Naive thymus-derived CD4-positive, alpha-beta T cell (primary cell): ENCODE measurements around the gene BTBD6. TPM values are rescaled to one million over a fixed set of nuclear protein-coding genes. Genes with fewer than 3 reads are reported as not detected.

Experiments
- ATAC-seq: fragments of 150-1000 bp; cut with Tn5 transposase; 2 replicates; pipeline ENCODE4 v1.10.0; 2021; ENCODE audit warnings: mild to moderate bottlenecking, moderate library complexity
- CTCF ChIA-PET: fragments of 350-600 bp; sonication (Branson Sonifier 250); formaldehyde crosslinking; loops from one replicate; lab custom pipeline; 2021; ENCODE audit warnings: antibody characterized with exemption; lab: Charles Lee
- POLR2A ChIA-PET: fragments of 350-600 bp; sonication (Branson Sonifier 250); formaldehyde crosslinking; loops from one replicate; lab custom pipeline; 2021; ENCODE audit warnings: antibody characterized with exemption, inconsistent platforms; lab: Charles Lee
- DNase-seq, 9 donors: peaks; one replicate each; pipeline versions ENCODE4 v3.0.0 to v3.0.0-alpha.2; 2020 to 2022; ENCODE audit warnings: mixed read lengths in 1 of 9
- H3K27ac ChIP-seq: one replicate; pipeline ENCODE4 v1.7.0; 2013; ENCODE audit warnings: mild to moderate bottlenecking, low read depth, low read length, moderate library complexity
- H3K27me3 ChIP-seq, 2 donors: one replicate each; pipeline ENCODE4 v1.7.0; 2013; ENCODE audit warnings: low read length in 2 of 2, mild to moderate bottlenecking in 2 of 2, moderate library complexity in 2 of 2; ENCODE audit not compliant: control insufficient read depth in 2 of 2, insufficient read depth in 2 of 2
- H3K36me3 ChIP-seq, 3 experiments: 1 replicate in 2 of 3; 2 replicates in 1 of 3; pipeline ENCODE4 v1.7.0; 2013; ENCODE audit warnings: low read length in 3 of 3, mild to moderate bottlenecking in 3 of 3, moderate library complexity in 1 of 3; ENCODE audit not compliant: insufficient read depth in 3 of 3, control insufficient read depth in 2 of 3
- H3K4me1 ChIP-seq, 2 donors: one replicate each; pipeline ENCODE4 v1.7.0; 2013; ENCODE audit warnings: low read length in 2 of 2, mild to moderate bottlenecking in 2 of 2, moderate library complexity in 1 of 2; ENCODE audit not compliant: control insufficient read depth in 2 of 2, insufficient read depth in 2 of 2
- H3K4me3 ChIP-seq: 2 replicates; pipeline ENCODE4 v1.7.0; 2013; ENCODE audit warnings: mild to moderate bottlenecking, low read length
- H3K9me3 ChIP-seq, 3 experiments: 1 replicate in 2 of 3; 2 replicates in 1 of 3; pipeline ENCODE4 v1.7.0; 2013; ENCODE audit warnings: low read length in 3 of 3; ENCODE audit not compliant: control insufficient read depth in 2 of 3
- H3K27ac Mint-ChIP-seq, 9 donors: one replicate each; pipeline ENCODE4 v1.8.0; 2020 to 2022; ENCODE audit warnings: mixed read lengths in 9 of 9, mild to moderate bottlenecking in 8 of 9, moderate library complexity in 5 of 9, inconsistent platforms in 2 of 9
- H3K27me3 Mint-ChIP-seq, 5 donors: one replicate each; pipeline ENCODE4 v1.8.0; 2021 to 2022; ENCODE audit warnings: mixed read lengths in 5 of 5, mild to moderate bottlenecking in 1 of 5
- H3K36me3 Mint-ChIP-seq, 5 donors: one replicate each; pipeline ENCODE4 v1.8.0; 2020 to 2022; ENCODE audit warnings: mixed read lengths in 5 of 5, mild to moderate bottlenecking in 3 of 5, inconsistent platforms in 1 of 5
- H3K4me1 Mint-ChIP-seq, 7 donors: one replicate each; pipeline ENCODE4 v1.8.0; 2020 to 2022; ENCODE audit warnings: mixed read lengths in 7 of 7, mild to moderate bottlenecking in 3 of 7, inconsistent platforms in 1 of 7
- H3K4me3 Mint-ChIP-seq, 10 donors: one replicate each; pipeline ENCODE4 v1.8.0; 2020 to 2022; ENCODE audit warnings: mild to moderate bottlenecking in 10 of 10, mixed read lengths in 10 of 10, moderate library complexity in 6 of 10, inconsistent platforms in 2 of 10
- H3K9me3 Mint-ChIP-seq, 11 donors: one replicate each; pipeline ENCODE4 v1.8.0; 2020 to 2022; ENCODE audit warnings: mixed read lengths in 11 of 11, mild to moderate bottlenecking in 4 of 11, inconsistent platforms in 1 of 11, moderate library complexity in 1 of 11
- intact Hi-C, 2 donors: fragments of 100-400 bp; cut with micrococcal nuclease; formaldehyde crosslinking; loops; one replicate each; pipeline ENCODE4 v1.15.1; 2023
- polyA plus RNA-seq, 2 donors: library from polyadenylated mRNA; unstranded; fragments of 300-500 nt; fragmentation: Illumina TruSeq; gene quantifications; one replicate each; pipeline ENCODE4 v1.2.3, GENCODE V29; 2021
- total RNA-seq, 6 experiments: library from RNA in 5 of 6; stranded (reverse) in 5 of 6; gene quantifications; 1 replicate in 5 of 6; 2 replicates in 1 of 6; pipeline ENCODE4 v1.2.3 and lab custom pipeline; 2021 to 2026

The BTBD6 gene
- total and polyA plus RNA-seq, 7 experiments from 2014 or later: 4.0 to 43.0 (median 31.1) TPM

- Mint-ChIP-seq H3K27me3 (no peaks in the 10 kb centered on the region), H3K27ac (peak overlapping the region in 3 of 9 donors; percentile 33 to 50 (median 38)), H3K9me3 (no peaks in the 10 kb centered on the region), H3K4me3 (no peak overlapping the region), H3K36me3 (peaks cover 0 to 31% (median 9%) of the 10 kb centered on the region in 5 donors), H3K4me1 (peaks cover 0 to 4% (median 0%) of the 10 kb centered on the region in 7 donors)
- ChIA-PET POLR2A (no interaction called here), CTCF (no interaction called here)
- H3K9me3 ChIP-seq: no peaks in the 10 kb centered on the region
- H3K36me3 ChIP-seq: peaks cover 0 to 71% (median 4%) of the 10 kb centered on the region in 3 experiments
- intact Hi-C loops: no loop called here
- H3K27ac ChIP-seq: no peak overlapping the region
- no peak for ATAC-seq
- no peaks in the 10 kb centered on the region for H3K4me1 ChIP-seq
- no peaks in the 10 kb centered on the region for H3K27me3 ChIP-seq
- no peak overlapping the region for H3K4me3 ChIP-seq
- DNase-seq: no peak
These were observed 23.3 kb upstream of the BTBD6 start for GRCh38 chr14:105224845-105225570.

- POLR2A ChIA-PET: no interaction called here
- peaks cover 0 to 59% (median 3%) of the 10 kb centered on the region in 3 experiments for H3K36me3 ChIP-seq
- CTCF ChIA-PET: interaction anchor here (0.6 kb wide), 1 partner anchor 105 kb away, joined by 5 read pairs; no protein-coding TSS in a partner anchor
- no peaks in the 10 kb centered on the region for H3K27me3 ChIP-seq
- DNase-seq: no peak
- no peaks in the 10 kb centered on the region for H3K9me3 Mint-ChIP-seq
- no peaks in the 10 kb centered on the region for H3K9me3 ChIP-seq
- H3K4me3 ChIP-seq: no peak overlapping the region
- peaks cover 0 to 28% (median 9%) of the 10 kb centered on the region in 5 donors for H3K36me3 Mint-ChIP-seq
- H3K4me3 Mint-ChIP-seq: no peak overlapping the region
- ATAC-seq: no peak
- no peak overlapping the region for H3K27ac ChIP-seq
- intact Hi-C loops: no loop called here
- H3K27ac Mint-ChIP-seq: peak overlapping the region in 1 of 9 donors; percentile 64
- no peaks in the 10 kb centered on the region for H3K4me1 ChIP-seq
- H3K4me1 Mint-ChIP-seq: peaks cover 0 to 4% (median 0%) of the 10 kb centered on the region in 7 donors
- no peaks in the 10 kb centered on the region for H3K27me3 Mint-ChIP-seq
These were observed 22.1 kb upstream of the BTBD6 start for GRCh38 chr14:105226198-105226597.

- no peak overlapping the region for H3K27ac Mint-ChIP-seq
- no peaks in the 10 kb centered on the region for H3K9me3 Mint-ChIP-seq
- Histone ChIP-seq H3K9me3 (no peaks in the 10 kb centered on the region), H3K4me1 (no peaks in the 10 kb centered on the region), H3K4me3 (no peak overlapping the region), H3K27ac (no peak overlapping the region), H3K27me3 (no peaks in the 10 kb centered on the region), H3K36me3 (peaks cover 0 to 48% (median 0%) of the 10 kb centered on the region in 3 experiments)
- intact Hi-C loops: no loop called here
- peaks cover 0 to under 1% (median 0%) of the 10 kb centered on the region in 7 donors for H3K4me1 Mint-ChIP-seq
- no peak for DNase-seq
- ATAC-seq: no peak
- H3K4me3 Mint-ChIP-seq: no peak overlapping the region
- peaks cover 0 to 21% (median 5%) of the 10 kb centered on the region in 5 donors for H3K36me3 Mint-ChIP-seq
- ChIA-PET POLR2A (no interaction called here), CTCF (no interaction called here)
- H3K27me3 Mint-ChIP-seq: no peaks in the 10 kb centered on the region
These were observed 21.0 kb upstream of the BTBD6 start for GRCh38 chr14:105227346-105227745.

GRCh38 chr14:105228562-105228961, 19.8 kb upstream of the BTBD6 start:
- ATAC-seq (no peak), DNase-seq (no peak)
- ChIA-PET CTCF (no interaction called here), POLR2A (no interaction called here)
- no peak overlapping the region for H3K27ac Mint-ChIP-seq
- intact Hi-C loops: no loop called here
- Histone ChIP-seq H3K4me3 (no peak overlapping the region), H3K27ac (no peak overlapping the region), H3K9me3 (no peaks in the 10 kb centered on the region), H3K27me3 (no peaks in the 10 kb centered on the region), H3K4me1 (no peaks in the 10 kb centered on the region), H3K36me3 (peaks cover 0 to 39% (median 0%) of the 10 kb centered on the region in 3 experiments)
- H3K4me3 Mint-ChIP-seq: no peak overlapping the region
- H3K27me3 Mint-ChIP-seq: no peaks in the 10 kb centered on the region
- peaks cover 0 to 13% (median 0%) of the 10 kb centered on the region in 5 donors for H3K36me3 Mint-ChIP-seq
- H3K9me3 Mint-ChIP-seq: no peaks in the 10 kb centered on the region
- H3K4me1 Mint-ChIP-seq: no peaks in the 10 kb centered on the region

- Histone ChIP-seq H3K4me1 (no peaks in the 10 kb centered on the region), H3K27me3 (no peaks in the 10 kb centered on the region), H3K4me3 (no peak overlapping the region), H3K36me3 (peaks cover 0 to 33% (median 0%) of the 10 kb centered on the region in 3 experiments), H3K27ac (no peak overlapping the region), H3K9me3 (no peaks in the 10 kb centered on the region)
- intact Hi-C loops: no loop called here
- ChIA-PET CTCF (no interaction called here), POLR2A (no interaction called here)
- Mint-ChIP-seq H3K4me3 (no peak overlapping the region), H3K36me3 (peaks cover 0 to 8% (median 0%) of the 10 kb centered on the region in 5 donors), H3K9me3 (no peaks in the 10 kb centered on the region), H3K4me1 (no peaks in the 10 kb centered on the region), H3K27me3 (no peaks in the 10 kb centered on the region), H3K27ac (no peak overlapping the region)
- no peak for ATAC-seq
- DNase-seq: no peak
These were observed 19.2 kb upstream of the BTBD6 start for GRCh38 chr14:105229099-105229655.

GRCh38 chr14:105240811-105241576, 7.3 kb upstream of the BTBD6 start:
- Mint-ChIP-seq H3K27me3 (no peaks in the 10 kb centered on the region), H3K4me1 (peaks cover 7 to 16% (median 9%) of the 10 kb centered on the region in 7 donors), H3K4me3 (no peak overlapping the region), H3K27ac (no peak overlapping the region), H3K36me3 (peaks cover 0 to 9% (median 0%) of the 10 kb centered on the region in 5 donors), H3K9me3 (no peaks in the 10 kb centered on the region)
- DNase-seq (no peak), ATAC-seq (no peak)
- Histone ChIP-seq H3K9me3 (no peaks in the 10 kb centered on the region), H3K36me3 (peaks cover 0 to 17% (median 0%) of the 10 kb centered on the region in 3 experiments), H3K4me1 (no peaks in the 10 kb centered on the region), H3K27me3 (no peaks in the 10 kb centered on the region), H3K27ac (no peak overlapping the region), H3K4me3 (no peak overlapping the region)
- intact Hi-C loops: loop anchor here in 1 of 2 donors (10.0 kb wide), 1 partner anchor 54 kb away; no protein-coding TSS in a partner anchor
- ChIA-PET POLR2A (no interaction called here), CTCF (no interaction called here)
